KG1 (cell line): ENCODE data around the gene LPIN1.
"Not testable (repeated sequence)": the region's sequence is repeated elsewhere in the genome, so short reads cannot be mapped to it uniquely, and the experiment has no call there.

Experiments
- DNase-seq: peaks from one replicate; lab custom pipeline; 2025; lab: John Stamatoyannopoulos, UW

LPIN1 gene

DNA sequence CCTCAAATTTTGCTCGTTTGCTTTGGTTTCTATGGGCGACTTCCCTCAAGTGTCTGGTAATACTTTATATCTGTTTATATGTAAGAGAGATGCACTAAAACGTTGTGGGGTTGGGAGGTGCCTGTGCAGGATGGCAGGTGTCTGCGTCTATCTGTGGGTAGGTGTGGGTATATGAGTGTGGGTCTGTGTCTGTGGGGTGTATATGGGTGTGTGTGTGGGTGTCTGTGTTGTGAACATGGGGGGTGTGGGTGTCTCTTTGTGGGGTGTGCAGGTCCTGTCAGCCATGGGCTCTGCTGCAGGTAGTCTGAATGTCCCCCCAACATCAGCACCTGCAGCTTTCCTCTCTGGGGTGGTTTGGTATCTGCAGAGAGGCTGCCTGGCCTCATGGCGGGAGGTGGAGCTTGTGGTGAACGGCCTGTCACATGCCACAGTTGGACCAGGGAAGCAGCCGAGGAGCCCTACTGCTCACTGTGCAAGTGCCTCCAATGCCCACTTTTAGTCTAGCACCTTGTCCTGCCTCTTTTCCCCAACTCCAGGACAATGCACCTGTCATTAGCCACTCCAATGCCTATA, 90.3 kb downstream of the LPIN1 start:
- no peak for DNase-seq

- DNase-seq = no peak
These were observed 91.7 kb downstream of the LPIN1 start for GRCh38 chr2:11837875-11838734.

DNA sequence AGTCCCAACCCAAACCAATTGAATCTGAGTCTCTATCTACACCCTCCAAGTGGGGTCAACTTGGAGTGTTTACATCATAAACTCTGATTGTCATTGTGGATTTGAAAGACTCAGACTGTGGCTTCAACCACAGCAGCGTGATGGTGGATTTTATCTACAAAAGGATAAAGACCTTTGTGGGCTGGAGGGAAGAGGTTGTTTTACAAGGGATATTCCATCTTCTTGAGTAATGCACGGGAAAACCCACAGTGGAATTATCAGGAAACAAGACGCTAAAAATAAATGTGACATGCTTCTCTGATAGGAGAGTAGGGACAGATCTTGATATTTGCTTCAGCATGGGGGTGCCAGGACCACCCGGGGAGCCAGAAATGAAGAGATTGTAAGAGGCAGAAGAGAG, 93.5 kb downstream of the LPIN1 start:
- no peak for DNase-seq

GRCh38 chr2:11842336-11842735, 95.9 kb downstream of the LPIN1 start:
- DNase-seq = no peak

- not testable (repeated sequence) for DNase-seq
These were observed 98.4 kb downstream of the LPIN1 start for GRCh38 chr2:11844798-11845197.

DNA sequence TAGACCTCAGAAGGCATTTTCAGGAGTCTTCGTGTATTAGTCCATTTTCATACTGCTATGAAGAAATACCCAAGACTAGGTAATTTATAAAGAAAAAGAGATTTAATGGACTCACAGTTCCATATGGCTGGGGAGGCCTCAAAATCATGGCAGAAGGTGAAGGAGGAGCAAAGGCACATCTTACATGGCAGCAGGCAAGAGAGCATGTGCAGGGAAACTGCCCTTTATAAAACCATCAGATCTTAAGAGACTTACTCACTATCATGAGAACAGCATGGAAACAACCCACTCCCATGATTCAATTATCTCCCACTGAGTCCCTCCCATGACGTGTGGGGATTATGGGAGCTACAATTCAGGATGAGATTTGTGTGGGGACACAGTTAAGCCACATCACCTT, 101.5 kb downstream of the LPIN1 start:
- not testable (repeated sequence) for DNase-seq

GRCh38 chr2:11850082-11850481, 103.7 kb downstream of the LPIN1 start:
- DNase-seq = no peak

- no peak for DNase-seq
These were observed 106.2 kb downstream of the LPIN1 start for GRCh38 chr2:11852526-11853196.

DNA sequence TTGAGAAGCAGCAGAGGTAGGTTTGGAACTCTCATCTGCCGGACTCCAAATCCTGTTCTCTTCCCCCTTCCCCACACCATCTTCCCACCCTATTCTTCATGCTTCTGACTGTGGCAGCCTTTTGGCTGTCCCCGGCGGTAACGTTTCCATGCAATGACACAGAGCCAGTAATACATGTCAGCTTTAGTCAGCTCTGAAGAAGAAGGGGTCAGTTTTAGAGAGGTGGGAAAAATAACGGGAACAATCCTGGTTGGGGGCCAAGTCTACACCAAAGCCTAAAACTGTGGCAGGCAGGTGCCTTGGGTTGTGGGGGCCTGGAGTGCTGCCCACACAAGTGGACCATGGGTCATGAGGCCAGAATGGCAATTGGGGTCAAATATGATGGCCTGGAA, 106.8 kb downstream of the LPIN1 start:
- no peak for DNase-seq

DNA sequence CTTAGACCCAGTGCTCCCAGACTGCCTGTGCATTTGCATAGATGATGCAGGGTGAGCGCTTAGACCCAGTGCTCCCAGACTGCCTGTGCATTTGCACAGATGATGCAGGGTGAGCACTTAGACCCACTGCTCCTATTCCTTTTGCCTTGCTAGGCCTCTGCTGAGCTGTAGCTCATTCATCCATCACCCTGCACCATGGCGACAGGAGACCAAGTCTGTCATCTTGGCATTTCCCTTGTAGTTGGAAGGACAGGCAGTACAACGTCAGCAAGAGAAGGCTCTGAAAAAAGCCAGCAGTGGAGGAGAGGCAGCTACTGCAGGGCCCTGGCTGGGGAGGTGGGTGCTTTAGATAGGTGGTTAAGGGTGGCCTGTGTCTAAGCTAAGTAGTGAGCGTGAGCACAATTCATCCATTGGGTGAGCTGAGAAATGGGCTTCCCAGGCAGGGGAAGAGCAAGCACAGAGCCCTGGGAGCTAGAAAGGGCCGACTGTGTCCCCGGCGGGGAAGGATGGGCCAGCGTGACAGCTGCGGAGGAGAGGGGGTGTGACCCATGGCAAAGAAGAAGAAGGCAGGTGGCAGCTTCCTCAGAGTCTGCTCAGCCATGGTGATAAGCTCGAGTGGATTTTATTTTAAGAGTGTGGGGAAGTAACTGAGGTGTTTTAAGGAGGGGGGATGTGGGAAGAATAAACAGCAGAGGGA, 108.8 kb downstream of the LPIN1 start:
- no peak for DNase-seq

- no peak for DNase-seq
These were observed 109.7 kb downstream of the LPIN1 start for GRCh38 chr2:11856095-11856494.

- DNase-seq = no peak
These were observed 112.5 kb downstream of the LPIN1 start for GRCh38 chr2:11858883-11859282.

- DNase-seq = not testable (repeated sequence)
These were observed 113.5 kb downstream of the LPIN1 start for GRCh38 chr2:11859975-11860374.

GRCh38 chr2:11861044-11861443, 114.6 kb downstream of the LPIN1 start:
- no peak for DNase-seq

DNA sequence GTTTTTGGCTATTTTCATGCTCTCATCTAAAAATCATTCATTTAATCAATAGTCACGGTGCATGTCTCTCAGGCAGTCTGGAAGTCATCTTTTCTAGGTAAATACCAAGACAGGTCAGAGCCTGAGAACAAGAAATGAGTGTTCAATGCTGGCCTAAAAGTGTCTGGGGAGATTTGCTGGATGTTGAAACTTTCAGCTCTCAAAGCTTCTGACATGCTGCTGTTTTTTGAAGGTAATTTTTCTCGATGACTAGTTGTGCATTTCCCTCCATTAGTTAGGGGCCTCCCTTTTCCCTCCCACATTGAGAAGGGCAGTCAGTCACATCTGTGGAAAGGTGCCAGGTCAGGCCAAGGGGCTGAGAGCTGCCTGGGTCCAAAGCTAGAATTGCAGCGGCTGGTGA, 115.6 kb downstream of the LPIN1 start:
- no peak for DNase-seq

DNA sequence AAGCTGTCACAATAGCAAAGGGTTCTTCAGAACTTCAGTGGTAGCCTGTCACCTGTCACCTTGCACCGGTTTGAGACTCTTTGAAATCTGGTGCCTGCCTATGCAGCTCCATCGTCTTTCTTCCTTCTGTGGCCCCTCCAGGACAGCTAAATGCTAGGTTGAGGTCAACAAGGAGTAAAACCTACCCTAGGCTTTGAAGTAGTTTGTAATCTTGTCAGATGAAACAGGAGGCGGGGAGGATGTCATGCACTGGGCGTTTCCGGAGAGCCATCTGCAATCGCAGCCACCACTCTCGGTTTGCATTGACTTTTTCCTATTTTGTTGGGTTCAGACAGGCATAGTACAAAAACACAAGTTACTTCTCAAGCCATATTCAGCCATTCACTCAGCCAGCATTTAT, 116.7 kb downstream of the LPIN1 start:
- no peak for DNase-seq

- DNase-seq = peak; percentile 23
These were observed 117.3 kb downstream of the LPIN1 start for GRCh38 chr2:11863513-11864328.

DNA sequence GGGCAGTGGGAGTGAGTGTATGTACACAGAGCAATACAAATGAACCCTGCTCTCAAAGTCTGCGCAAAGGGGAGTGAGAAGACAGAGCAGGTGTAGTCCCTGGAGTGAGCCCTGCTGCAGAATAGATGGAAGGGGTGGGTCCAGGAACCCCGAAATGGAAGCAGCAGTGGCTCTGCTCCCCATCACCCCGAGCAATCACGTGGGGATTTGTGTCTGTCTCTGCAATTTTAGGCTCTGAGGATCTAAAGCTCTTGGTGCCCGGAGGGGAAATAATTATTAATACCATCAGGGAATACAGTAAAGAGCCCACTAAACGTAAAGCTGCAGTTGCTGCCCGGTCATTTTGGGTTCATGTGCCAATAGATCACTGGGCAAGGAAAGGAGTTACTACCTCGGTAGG, 118.3 kb downstream of the LPIN1 start:
- no peak for DNase-seq

GRCh38 chr2:11865378-11865777, 118.9 kb downstream of the LPIN1 start:
- no peak for DNase-seq

DNA sequence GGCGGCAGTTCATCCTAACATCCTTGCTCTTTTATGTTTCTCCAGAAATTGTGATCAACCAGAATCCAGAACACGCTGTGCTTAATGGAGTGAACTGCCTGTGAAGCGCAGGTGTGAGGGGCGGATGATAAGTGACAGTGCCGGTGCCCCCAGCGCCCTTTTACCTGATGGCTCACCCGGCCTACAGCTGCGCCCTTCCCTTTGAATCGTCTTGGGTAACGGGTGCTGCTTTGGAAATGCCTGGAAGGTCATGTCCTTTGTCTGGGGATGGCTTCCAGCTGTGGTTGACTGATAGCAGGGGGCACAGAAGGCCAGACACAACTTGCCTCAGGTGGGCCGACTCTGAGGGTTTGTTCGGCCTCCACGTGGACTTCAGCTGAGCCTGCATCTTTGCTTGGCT, 119.4 kb downstream of the LPIN1 start:
- DNase-seq = no peak
